ENCODE data around the gene ZNF865. TPM values are rescaled to one million over a fixed set of nuclear protein-coding genes. Genes with fewer than 3 reads are reported as not detected.

The ZNF865 gene
- total RNA-seq, 2 experiments from 2014 or later, result 3.0 to 11.3 TPM

- Histone ChIP-seq H3K9me3 (ENCODE audit: low read length) (no peaks in the 10 kb centered on the region), H3K4me3 (ENCODE audit: low read depth, low read length, poor library complexity, severe bottlenecking) (no peak overlapping the region), H3K9me2 (ENCODE audit: insufficient read depth, low read length) (no peaks in the 10 kb centered on the region), H3K4me2 (ENCODE audit: low read length) (no peak overlapping the region), H4K20me1 (ENCODE audit: insufficient read depth, low read length) (peaks cover 39% of the 10 kb centered on the region), H3K4me1 (ENCODE audit: insufficient read depth, low read length, poor library complexity, severe bottlenecking) (peaks cover 30% of the 10 kb centered on the region), H3K36me3 (ENCODE audit: insufficient read depth, low read length) (peaks cover 96% of the 10 kb centered on the region), H3K27ac (ENCODE audit: low read depth, low read length, poor library complexity, severe bottlenecking) (no peak overlapping the region), H3K79me2 (ENCODE audit: insufficient read depth, low read depth, low read length) (peaks cover 72% of the 10 kb centered on the region), H2AFZ (ENCODE audit: low read length) (no peak overlapping the region)
- ChIA-PET POLR2A (no interaction called here), CTCF (ENCODE audit: unreplicated experiment) (no interaction called here)
- intact Hi-C loops (cut with micrococcal nuclease; ENCODE audit: unreplicated experiment), result no loop called here
- no TSS peak for BruUV-seq (replicated peaks)
- no peak for TF ChIP-seq EZH2phosphoT487 (IDR thresholded peaks at IDR 0.05; ENCODE audit: borderline replicate concordance, low read depth, low read length)
- TF ChIP-seq, protein P1, sequence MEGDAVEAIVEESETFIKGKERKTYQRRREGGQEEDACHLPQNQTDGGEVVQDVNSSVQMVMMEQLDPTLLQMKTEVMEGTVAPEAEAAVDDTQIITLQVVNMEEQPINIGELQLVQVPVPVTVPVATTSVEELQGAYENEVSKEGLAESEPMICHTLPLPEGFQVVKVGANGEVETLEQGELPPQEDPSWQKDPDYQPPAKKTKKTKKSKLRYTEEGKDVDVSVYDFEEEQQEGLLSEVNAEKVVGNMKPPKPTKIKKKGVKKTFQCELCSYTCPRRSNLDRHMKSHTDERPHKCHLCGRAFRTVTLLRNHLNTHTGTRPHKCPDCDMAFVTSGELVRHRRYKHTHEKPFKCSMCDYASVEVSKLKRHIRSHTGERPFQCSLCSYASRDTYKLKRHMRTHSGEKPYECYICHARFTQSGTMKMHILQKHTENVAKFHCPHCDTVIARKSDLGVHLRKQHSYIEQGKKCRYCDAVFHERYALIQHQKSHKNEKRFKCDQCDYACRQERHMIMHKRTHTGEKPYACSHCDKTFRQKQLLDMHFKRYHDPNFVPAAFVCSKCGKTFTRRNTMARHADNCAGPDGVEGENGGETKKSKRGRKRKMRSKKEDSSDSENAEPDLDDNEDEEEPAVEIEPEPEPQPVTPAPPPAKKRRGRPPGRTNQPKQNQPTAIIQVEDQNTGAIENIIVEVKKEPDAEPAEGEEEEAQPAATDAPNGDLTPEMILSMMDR (conservative IDR thresholded peaks at IDR 0.05; ENCODE audit: low read length), result no peak
- DNase-seq (ENCODE audit: low spot score), result no peak
Measured at GRCh38 chr19:55660991-55661390, 55.5 kb downstream of the ZNF865 start.

DNA sequence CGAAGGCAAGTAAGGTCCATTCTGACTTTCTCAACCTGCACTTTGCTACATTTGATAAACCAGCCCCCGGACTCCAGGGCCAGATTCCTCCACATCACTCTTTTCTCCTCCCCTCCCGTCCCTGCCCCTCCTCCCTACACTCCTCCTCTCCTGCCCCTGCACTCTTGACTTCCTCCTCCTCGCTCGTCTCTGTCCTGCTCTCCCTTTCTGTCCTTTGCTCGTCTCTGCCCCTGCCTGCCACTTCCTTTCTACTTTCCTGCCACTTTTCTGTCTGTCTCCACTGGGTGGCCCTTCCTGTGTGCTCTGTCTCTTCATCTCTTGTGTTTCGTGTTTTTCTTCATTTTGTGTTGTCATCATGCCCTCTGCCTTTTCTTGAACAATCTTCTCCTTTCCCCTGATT, 56.4 kb downstream of the ZNF865 start:
- peaks cover 31% of the 10 kb centered on the region for H4K20me1 ChIP-seq (ENCODE audit: insufficient read depth, low read length)
- ChIA-PET CTCF (ENCODE audit: unreplicated experiment) (no interaction called here), POLR2A (no interaction called here)
- no peak overlapping the region for H3K4me2 ChIP-seq (ENCODE audit: low read length)
- no peak overlapping the region for H3K27ac ChIP-seq (ENCODE audit: low read depth, low read length, poor library complexity, severe bottlenecking)
- DNase-seq (ENCODE audit: low spot score), result no peak
- H3K9me2 ChIP-seq (ENCODE audit: insufficient read depth, low read length), result no peaks in the 10 kb centered on the region
- intact Hi-C loops (cut with micrococcal nuclease; ENCODE audit: unreplicated experiment), result no loop called here
- no peaks in the 10 kb centered on the region for H3K9me3 ChIP-seq (ENCODE audit: low read length)
- H3K36me3 ChIP-seq (ENCODE audit: insufficient read depth, low read length), result peaks cover 96% of the 10 kb centered on the region
- TF ChIP-seq EZH2phosphoT487 (IDR thresholded peaks at IDR 0.05; ENCODE audit: borderline replicate concordance, low read depth, low read length), result no peak
- TF ChIP-seq, protein P1 (conservative IDR thresholded peaks at IDR 0.05; ENCODE audit: low read length), result 0 out of 2 replicates have a peak, but pooled peaks have one; percentile 20
- no peak overlapping the region for H2AFZ ChIP-seq (ENCODE audit: low read length)
- no TSS peak for BruUV-seq (replicated peaks)
- H3K4me1 ChIP-seq (ENCODE audit: insufficient read depth, low read length, poor library complexity, severe bottlenecking), result peaks cover 30% of the 10 kb centered on the region
- H3K79me2 ChIP-seq (ENCODE audit: insufficient read depth, low read depth, low read length), result peaks cover 68% of the 10 kb centered on the region
- no peak overlapping the region for H3K4me3 ChIP-seq (ENCODE audit: low read depth, low read length, poor library complexity, severe bottlenecking)

GRCh38 chr19:55663846-55664536, 58.5 kb downstream of the ZNF865 start:
- POLR2A ChIA-PET, result interaction anchor here (1.1 kb wide), 1 partner anchor 10 kb away, joined by 3 read pairs; no protein-coding TSS in a partner anchor
- peaks cover 47% of the 10 kb centered on the region for H3K79me2 ChIP-seq (ENCODE audit: insufficient read depth, low read depth, low read length)
- intact Hi-C loops (cut with micrococcal nuclease; ENCODE audit: unreplicated experiment), result no loop called here
- H3K4me2 ChIP-seq (ENCODE audit: low read length), result no peak overlapping the region
- peaks cover 11% of the 10 kb centered on the region; the same call in 1 of the 2 replicates for H4K20me1 ChIP-seq (ENCODE audit: insufficient read depth, low read length)
- no peak overlapping the region for H3K27ac ChIP-seq (ENCODE audit: low read depth, low read length, poor library complexity, severe bottlenecking)
- H3K9me3 ChIP-seq (ENCODE audit: low read length), result no peaks in the 10 kb centered on the region
- CTCF ChIA-PET (ENCODE audit: unreplicated experiment), result no interaction called here
- BruUV-seq (replicated peaks), result no TSS peak
- TF ChIP-seq, protein P1 (conservative IDR thresholded peaks at IDR 0.05; ENCODE audit: low read length), result no peak
- no peak for TF ChIP-seq EZH2phosphoT487 (IDR thresholded peaks at IDR 0.05; ENCODE audit: borderline replicate concordance, low read depth, low read length)
- H3K4me3 ChIP-seq (ENCODE audit: low read depth, low read length, poor library complexity, severe bottlenecking), result no peak overlapping the region
- no peak for DNase-seq (ENCODE audit: low spot score)
- no peak overlapping the region for H2AFZ ChIP-seq (ENCODE audit: low read length)
- peaks cover 97% of the 10 kb centered on the region for H3K36me3 ChIP-seq (ENCODE audit: insufficient read depth, low read length)
- peaks cover 8% of the 10 kb centered on the region for H3K4me1 ChIP-seq (ENCODE audit: insufficient read depth, low read length, poor library complexity, severe bottlenecking)
- H3K9me2 ChIP-seq (ENCODE audit: insufficient read depth, low read length), result no peaks in the 10 kb centered on the region

Data from OCI-LY7 (cell line).